Measurements from ENCODE around the gene SPINK1.
"Not testable (repeated sequence)": the region's sequence is repeated elsewhere in the genome, so short reads cannot be mapped to it uniquely, and the experiment has no call there.

SPINK1 gene, protein sequence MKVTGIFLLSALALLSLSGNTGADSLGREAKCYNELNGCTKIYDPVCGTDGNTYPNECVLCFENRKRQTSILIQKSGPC

DNA sequence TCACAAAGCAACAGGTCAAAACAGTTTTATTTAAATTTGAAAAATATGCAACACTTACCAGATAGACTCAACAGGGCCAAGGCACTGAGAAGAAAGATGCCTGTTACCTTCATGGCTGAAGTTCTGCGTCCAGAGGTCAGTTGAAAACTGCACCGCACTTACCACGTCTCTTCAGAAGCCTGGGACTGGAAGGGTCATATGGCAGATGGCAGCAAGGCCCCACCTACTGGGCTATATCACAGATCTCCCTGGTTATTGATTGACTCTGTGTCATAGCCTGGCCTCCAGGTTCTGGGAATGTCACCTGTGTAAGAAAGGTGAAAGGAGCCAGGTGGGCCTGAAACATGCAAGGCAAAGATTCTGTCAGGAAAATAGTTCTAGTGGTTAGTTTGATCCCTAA is at the start of gene SPINK1:
Gene SPINK1, minus strand, starts transcription at position 207 of the 400 bp plus-strand sequence. Its CDS starts 94 bp downstream, at position 113.
- no peak for DNase-seq (ENCODE audit: low read depth)

DNA sequence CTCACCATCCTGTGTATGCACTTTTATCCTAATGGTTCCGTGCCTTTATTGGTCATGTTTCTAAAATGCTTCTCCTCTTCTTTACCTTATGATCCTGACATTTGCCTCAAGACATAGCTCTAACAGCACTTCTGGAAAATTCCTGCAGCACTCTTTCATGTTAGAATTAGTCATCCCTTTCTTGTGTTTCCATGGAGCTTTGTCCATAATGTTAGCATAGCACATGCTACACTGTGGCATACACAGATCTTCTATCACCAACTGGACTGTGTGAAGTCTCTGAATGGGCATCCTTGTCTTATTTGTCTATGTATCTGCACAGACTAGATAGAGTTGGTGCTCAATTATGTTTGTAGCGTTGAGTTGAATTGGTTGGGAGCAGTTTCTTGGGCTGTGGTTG is 49.0 kb upstream of the SPINK1 start:
- no peak for DNase-seq (ENCODE audit: low read depth)

DNA sequence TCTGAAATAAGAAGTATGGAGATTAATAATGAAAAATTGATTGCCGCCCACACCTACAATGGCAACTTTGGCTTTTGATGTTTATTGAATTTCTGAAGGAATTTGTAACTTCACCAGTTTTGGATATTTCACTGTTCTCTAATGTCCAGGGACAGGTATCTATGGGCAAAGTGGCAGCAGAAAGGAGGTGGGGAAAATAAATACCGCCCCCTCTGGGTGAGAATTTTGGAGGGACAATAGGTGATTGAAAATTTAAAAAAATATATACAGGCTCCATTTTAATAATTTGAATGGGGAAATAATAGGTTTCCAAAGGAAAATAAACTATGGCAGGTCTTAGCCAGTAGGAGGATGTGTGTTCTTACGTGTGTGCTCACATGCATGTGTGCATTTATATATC is 48.3 kb upstream of the SPINK1 start:
- no peak for DNase-seq (ENCODE audit: low read depth)

DNA sequence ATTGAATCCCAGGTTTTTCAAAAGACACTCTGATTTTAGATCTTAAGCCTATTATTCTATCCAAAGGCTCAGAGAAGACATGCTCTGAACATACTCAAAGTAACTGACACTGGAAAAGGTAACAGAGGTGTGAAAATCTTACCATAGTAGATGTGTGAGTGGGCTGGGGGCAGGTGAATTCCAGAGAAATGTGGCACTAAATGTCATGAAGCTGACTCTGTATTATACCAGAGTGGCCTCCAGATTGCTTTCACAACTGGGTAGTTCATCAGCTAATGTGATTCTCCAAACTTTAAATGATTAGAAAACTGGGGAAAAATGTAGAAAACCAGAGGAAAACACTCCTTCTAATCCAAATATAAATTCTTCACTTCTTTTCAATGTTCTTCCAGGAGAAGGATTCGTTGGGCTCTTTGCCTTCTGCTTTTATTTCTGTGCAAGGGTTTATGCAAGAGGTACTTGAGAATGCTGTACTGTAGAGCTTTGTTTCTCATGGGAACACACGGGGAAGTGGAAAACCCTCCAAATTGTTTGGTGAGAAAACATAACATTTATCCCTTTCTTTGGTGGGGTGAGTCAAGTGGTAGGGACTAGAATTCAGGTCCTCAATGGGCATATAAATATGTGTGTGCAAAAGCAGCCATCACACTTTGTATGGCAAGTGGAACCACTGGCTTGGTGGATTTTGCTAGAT is 46.7 kb upstream of the SPINK1 start, which contains the start of gene SCGB3A2:
Gene SCGB3A2, plus strand, starts transcription at position 646 of the 694 bp plus-strand sequence. CDS start 93 bp downstream, outside the sequence.
- DNase-seq (ENCODE audit: low read depth): no peak

DNA sequence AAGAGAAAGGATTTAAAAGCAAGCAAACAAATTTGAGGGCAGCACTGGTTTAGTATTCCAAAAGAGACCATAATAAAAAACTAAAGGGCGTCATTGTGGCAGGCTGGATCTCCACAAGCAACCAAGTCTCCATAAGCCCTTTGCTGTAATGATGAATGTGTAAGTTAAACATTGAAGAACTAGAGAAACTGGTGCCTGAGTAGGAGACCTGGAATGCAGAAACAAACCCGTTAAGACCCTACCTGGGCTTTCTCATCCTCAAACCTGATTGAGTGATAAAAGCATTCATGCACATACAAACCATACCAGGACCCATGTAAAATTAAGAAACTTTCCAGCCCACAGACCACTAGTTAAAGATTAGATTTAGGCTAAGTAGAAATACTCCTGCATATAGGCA is 45.2 kb upstream of the SPINK1 start:
- no peak for DNase-seq (ENCODE audit: low read depth)

DNA sequence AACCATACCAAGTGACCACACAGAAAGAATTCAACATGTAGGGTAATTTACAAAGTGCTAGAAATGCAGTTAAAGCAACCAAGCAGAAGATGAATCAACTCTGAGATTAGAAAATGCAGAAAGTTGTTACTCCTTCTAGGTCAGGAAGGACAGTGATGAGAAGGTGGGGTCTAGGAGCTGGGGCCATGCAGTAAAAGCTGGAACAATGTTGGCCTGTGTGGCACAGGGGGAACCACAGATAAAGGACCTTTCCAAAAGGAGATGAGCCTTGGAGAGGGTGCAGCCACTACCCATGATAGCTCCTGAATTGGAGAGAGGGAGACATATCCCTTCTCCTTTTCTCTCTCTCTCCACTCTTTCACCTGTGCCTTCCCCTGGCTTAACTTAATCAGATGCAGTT is 44.7 kb upstream of the SPINK1 start:
- no peak for DNase-seq (ENCODE audit: low read depth)

DNA sequence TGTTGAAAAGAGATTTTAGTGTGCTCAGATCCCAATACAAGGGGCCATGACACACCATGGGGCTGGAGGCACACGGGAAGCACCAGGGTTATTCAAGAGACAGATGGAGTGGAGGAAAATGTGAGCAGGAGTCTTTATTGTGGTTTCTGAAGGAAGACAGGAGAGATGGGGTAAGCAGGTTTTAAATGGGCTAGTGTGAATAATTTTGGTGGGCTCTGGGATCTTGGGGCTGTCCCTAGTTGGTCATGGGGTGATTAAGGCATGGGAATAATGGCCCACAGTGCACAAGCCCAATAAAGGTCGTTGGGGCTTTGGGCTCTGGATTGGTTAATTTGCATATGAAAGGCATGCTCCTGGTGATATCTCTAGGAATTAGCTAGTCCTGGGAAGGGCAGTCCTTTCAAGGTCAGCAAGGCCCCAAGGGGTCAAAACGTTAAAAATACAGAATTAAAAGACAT is 43.5 kb upstream of the SPINK1 start:
- DNase-seq (ENCODE audit: low read depth): no peak

DNA sequence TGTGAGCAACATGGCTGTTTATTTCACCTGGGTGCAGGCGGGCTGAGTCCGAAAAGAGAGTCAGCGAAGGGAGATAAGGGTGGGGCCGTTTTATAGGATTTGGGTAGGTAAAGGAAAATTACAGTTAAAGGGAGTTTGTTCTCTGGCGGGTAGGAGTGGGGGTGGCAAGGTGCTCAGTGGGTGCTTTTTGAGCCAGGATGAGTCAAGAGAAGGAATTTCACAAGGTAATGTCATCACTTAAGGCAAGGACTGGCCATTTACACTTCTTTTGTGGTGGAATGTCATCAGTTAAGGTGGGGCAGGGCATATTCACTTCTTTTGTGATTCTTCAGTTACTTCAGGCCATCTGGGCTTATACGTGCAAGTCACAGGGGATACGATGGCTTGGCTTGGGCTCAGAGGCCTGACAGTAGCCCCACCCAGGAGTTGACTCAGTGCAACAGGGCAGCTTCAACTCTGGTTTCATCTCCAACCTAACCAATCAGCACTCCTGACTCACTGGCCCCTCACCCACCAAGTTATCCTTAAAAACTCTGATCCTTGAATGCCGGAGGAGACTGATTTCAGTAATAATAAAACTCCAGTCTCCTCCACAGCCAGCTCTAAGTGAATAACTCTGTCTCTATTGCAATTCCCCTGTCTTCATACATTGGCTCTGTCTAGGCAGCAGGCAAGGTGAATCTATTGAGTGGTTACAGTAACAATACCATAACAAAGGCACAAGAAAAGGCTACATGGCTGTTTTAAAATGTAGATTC is 42.8 kb upstream of the SPINK1 start:
- not testable (repeated sequence) for DNase-seq (ENCODE audit: low read depth)

DNA sequence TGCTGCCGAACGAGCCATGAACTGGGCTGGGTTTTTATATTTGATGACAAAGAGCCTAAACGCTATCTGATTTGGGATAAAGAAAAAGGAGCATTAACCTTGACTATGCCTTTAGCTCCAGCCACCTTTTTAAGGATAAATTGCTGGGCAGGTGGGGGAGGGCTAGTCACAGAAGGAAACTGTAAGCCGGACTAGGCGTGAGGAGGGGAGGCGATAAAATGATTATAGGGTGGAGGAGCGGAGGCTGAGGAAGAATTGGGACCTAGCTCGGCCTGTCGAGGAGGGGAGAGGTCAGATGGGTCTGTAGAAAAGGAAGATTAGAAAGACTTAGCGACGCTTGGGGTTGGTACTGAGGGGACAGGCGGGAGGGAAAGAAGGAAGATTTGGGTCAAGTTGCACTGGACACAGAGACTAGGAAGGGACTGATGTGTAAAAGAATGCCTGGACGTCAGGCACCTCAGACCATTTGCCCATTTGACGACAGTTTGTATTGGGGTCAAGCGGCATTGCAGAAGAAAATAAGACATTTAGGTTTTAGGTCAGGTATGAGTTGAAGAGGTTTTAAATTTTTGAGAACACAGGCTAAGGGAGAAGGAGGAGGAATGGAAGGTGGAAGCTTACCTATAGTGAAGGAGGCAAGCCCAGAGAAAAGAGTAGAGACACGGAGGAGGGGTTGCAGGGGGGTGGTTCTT is 41.4 kb upstream of the SPINK1 start:
- not testable (repeated sequence) for DNase-seq (ENCODE audit: low read depth)

DNA sequence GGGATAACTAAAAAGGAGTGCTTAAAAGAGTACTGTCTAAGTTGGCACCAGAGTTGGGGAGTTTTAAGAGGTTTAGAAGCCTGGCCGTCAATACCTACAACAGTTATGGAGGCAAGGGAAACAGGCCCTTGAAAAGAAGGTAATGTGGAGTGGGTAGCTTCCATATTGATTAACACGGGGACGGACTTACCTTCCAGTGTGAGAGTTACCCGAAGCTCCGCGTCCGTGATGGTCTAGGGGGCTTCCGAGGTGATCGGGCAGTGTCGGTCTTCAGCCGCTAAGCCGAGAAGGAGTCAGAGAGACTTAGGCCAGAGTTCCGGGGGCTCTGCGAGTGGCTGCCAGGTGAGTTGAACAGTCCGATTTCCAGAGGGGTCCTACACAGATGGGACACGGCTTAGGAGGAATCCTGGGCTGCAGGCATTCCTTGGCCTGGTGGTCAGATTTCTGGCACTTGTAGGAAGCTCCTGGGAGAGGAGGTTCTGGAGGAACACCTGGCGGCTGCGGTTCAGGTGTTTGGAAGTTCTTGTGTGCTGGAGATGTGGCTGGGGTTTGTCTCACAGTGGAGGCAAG is 40.6 kb upstream of the SPINK1 start:
- DNase-seq (ENCODE audit: low read depth): not testable (repeated sequence)

DNA sequence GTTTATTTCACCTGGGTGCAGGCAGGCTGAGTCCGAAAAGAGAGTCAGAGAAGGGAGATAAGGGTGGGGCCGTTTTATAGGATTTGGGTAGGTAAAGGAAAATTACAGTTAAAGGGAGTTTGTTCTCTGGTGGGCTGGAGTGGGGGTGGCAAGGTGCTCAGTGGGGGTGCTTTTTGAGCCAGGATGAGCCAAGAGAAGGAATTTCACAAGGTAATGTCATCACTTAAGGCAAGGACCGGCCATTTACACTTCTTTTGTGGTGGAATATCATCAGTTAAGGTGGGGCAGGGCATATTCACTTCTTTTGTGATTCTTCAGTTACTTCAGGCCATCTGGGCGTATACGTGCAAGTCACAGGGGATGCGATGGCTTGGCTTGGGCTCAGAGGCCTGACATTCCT is 38.4 kb upstream of the SPINK1 start:
- DNase-seq (ENCODE audit: low read depth): not testable (repeated sequence)

DNA sequence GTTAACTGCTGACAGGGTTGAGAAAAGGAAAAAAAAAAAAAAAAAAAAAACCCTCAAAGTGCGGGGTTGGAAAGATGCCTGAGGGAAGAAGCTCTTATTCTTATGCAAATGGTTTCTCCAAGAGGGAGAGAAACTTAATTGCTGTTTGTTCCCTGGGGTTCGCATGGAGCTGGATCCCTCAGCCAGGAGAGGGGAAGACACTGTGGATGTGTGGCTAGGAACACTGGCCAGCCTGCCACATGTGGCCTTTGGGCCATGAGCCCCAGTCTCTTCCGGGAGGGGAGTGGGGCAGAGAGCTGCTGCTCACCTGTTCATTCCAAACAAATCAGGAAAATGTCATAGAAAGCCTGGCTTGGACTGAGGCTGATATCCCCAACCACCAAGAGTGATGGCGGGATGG is 37.6 kb upstream of the SPINK1 start:
- no peak for DNase-seq (ENCODE audit: low read depth)

DNA sequence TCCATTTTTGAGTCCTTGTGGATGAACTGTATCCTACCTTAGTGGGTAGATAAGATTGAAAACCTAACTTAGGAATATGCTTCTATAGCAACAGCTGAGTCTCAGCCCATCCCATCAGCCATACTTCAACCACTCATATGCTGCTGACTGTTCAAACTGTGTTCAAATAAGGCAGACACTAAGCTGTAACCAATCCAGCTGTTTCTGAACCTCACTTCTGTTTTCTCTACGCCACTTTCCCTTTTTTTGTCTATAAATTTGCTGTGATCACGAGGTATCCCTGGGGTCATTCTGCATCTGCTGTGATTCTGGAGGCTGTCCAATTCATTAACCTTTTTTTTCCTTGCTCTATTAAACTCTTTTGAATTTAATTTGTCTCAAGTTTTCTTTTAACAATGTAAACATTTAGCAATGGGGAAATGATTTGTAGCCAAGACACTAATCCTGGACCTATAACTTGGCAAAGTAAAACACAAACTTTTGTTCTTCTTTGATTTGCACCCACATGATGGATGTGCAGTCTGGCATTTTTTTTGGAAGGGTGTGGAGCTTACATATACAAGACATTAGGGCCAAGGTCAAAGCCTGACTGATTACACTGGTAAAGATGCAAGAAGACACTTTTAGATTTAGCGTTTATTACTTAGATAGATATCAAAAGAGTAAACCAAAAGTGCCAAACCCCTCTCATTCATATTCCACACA is 32.1 kb upstream of the SPINK1 start:
- DNase-seq (ENCODE audit: low read depth): no peak

DNA sequence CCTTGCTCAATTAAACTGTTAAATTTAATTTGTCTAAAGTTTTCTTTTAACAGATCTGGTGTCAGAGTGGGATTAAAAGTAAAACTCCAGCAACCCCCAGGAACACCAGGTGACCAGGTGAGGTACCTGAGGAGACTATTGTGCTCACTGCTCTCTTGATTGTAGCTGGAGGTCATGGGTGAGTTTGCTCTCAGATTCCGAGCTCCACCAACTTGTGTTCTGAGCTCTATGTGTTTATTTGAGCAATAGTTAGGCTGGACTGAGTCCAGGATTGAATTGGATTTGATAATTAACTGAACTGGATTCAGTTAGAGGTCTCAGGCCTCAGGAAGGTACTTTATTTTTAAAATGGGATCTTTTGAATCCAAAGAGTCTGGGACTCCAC is 29.2 kb upstream of the SPINK1 start:
- DNase-seq (ENCODE audit: low read depth): no peak

DNA sequence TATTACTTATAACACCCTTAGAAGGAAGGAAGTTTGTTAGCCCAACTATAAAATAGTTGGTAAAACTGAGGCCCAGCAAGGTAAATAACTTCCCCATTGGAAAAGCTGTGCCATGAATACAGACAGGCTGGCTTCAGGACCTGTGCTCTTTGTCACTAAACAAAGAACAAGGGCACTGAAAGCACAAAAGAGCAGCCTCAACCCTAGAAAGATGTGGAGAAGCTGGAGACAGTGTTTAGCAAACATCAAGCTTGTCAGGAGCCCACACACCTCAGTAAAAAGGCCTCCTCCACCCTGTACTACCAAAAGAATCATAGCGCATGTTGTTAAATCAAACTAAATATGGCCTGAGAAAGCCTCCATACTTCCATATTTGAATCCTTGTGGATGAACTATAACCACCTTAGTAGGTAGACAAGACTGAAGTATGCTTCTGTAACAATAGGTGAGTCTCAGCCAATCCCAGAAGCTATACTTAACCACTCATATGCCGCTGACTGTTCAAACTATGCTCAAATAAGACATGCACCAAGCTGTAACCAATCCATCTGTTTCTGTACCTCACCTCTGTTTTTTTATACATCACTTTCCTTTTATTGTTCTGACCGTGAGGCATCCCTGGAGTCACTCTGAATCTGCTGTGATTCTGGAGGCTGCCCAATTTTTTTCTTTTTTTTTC is 28.6 kb upstream of the SPINK1 start:
- DNase-seq (ENCODE audit: low read depth): no peak

DNA sequence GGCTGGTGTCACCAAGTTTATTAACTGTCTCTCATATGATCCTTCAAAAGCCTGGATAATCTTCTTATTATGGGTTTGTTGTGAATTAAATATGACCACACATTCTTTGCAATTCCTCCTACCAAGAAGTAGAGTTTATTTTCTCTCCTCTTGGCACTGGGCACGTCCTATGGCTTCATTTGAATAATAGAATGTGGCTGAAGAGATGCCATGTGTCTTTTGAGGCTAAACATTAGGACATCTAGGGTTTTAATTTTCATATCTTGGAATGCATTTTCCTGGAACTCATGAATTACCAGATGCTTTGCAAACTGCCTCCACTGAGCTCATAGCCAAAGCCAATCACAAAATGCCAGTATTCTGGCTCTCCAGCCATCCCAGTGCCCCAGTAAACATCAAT is 27.1 kb upstream of the SPINK1 start:
- DNase-seq (ENCODE audit: low read depth): no peak

DNA sequence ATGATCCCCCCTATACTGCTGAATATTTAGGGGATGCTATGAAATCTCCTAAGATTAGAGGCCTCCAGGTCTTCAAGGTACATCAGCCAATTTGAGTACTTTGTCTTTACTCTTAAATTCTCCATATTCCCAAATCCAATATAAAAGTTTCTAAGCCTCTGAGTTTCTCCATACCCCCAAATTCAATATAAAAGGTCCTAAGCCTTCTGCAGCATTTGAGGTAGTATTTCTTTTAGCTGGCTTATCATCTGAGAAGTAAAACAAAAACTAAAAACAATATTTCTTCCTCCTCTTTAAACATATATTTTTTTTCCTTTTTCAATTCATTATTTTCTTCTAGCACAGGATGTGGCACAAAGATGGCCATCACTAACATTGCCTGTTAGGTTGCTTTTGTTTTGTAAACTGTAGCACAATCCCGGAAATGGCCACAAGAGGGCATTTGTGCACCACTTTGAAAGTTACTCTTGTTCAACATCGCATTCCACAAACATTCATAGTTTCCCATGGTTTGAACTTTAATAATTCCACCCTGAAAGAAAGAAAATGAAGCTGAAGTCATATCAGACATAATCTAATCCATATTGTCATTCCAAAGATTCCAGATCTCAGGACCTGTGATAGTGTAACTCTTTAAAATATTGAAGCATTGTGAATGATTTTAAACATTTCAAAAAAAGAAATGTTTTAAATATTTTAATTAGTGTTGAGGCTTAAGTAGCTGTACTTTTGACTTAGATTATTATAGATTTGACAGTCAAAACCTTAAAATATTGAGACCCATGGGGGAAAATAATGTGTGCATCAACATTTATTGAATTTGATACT is 26.0 kb upstream of the SPINK1 start:
- peak; percentile 7 for DNase-seq (ENCODE audit: low read depth)

DNA sequence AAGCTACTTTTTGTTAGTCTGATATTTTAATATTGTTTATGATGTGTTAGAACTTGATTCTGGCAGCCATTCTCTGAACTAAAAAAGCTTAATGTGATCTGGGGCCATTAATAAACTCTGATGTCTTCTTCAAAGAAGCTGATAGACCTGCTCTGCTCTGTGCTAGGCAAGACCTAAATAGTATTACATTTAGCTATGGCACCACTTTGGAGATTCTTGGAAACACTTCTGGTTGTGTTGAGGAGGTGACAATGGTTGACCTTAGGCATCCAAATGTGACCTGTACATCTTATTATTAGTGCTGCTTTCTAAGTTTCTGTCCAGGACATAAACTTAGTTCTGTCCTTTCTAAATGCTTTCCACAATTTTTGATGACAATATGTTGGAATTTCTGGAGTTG is 25.3 kb upstream of the SPINK1 start:
- no peak for DNase-seq (ENCODE audit: low read depth)

DNA sequence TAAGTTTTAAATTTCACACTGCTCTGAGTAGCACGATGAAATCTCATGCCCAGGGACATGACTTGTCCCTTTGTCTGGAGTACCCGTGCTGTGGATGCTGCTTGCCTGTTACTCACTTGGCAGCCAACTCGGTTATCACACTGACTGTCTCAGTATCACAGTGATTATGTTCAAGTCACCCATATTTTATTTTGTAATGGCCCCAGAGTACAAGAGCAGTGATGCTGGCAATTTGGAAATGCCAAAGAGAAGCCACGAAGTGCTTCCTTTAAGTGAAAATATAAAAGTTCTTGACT is 24.3 kb upstream of the SPINK1 start:
- no peak for DNase-seq (ENCODE audit: low read depth)
